ENCODE results near the gene RIOK3. TPM values are rescaled to one million over a fixed set of nuclear protein-coding genes. Genes with fewer than 3 reads are reported as not detected.

RIOK3 gene
- total RNA-seq, 1 experiment from 2014 or later: 41.4 TPM

DNA sequence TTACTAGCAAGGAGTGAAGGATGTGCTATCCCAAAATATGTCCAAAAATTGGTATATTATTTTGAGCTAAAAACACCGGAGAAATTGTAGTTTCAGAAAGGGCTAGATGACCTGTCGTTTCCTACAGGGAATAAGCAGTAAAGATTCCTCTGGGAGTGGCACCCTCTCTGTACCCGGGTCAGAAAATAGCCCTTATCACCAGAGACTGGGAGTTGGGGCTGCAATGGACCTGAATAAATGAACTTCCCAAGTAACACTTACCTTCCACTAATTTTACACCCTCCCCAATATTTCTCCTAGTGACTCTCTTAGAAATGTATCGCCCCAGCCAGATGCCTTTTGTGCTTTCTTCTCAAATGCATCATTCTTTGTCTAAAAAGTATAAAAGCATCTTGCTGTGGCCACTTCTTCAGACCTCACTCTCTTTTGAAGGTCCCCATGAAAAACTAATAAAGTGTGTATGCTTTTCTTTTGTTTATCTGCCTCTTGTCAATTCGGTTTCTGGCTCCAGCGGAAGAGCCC lies 49.5 kb downstream of the RIOK3 start:
- ChIA-PET CTCF (interaction anchor here (0.6 to 0.9 kb wide), 2 partner anchors 15 to 21 kb away, joined by 3 to 5 read pairs; no protein-coding TSS in a partner anchor), POLR2A (ENCODE audit: unreplicated experiment) (interaction anchor here (0.6 kb wide), 1 partner anchor 80 kb away, joined by 3 read pairs; no protein-coding TSS in a partner anchor)
- peak overlapping the region; percentile 79 for H2AFZ ChIP-seq (ENCODE audit: low read length)
- H3F3A ChIP-seq (ENCODE audit: low read length, unreplicated experiment): no peaks in the 10 kb centered on the region
- intact Hi-C loops (cut with micrococcal nuclease): loop anchor here (5.0 to 10.0 kb wide), 4 partner anchors 85 to 468 kb away; partner anchors contain the start of gene NPC1
- DNase-seq (no peak), ATAC-seq (no peak)
- no peaks in the 10 kb centered on the region for H3K27me3 ChIP-seq (ENCODE audit: low read length)
- BruUV-seq (replicated peaks): TSS peak; percentile 88
- peaks cover 8% of the 10 kb centered on the region; the same call in 1 of the 2 replicates for H3K36me3 ChIP-seq (ENCODE audit: low read depth, low read length)
- no peaks in the 10 kb centered on the region for H3K9me2 ChIP-seq (replicated peaks; ENCODE audit: low read length)
- H3K9ac ChIP-seq (ENCODE audit: low read length): peak overlapping the region; percentile 72
- TF ChIP-seq EZH2phosphoT487 (IDR thresholded peaks at IDR 0.05; ENCODE audit: borderline replicate concordance, low read length): no peak
- TF ChIP-seq EZH2 (IDR thresholded peaks at IDR 0.05; ENCODE audit: low read length, unreplicated experiment): no peak
- TF ChIP-seq, protein P1, sequence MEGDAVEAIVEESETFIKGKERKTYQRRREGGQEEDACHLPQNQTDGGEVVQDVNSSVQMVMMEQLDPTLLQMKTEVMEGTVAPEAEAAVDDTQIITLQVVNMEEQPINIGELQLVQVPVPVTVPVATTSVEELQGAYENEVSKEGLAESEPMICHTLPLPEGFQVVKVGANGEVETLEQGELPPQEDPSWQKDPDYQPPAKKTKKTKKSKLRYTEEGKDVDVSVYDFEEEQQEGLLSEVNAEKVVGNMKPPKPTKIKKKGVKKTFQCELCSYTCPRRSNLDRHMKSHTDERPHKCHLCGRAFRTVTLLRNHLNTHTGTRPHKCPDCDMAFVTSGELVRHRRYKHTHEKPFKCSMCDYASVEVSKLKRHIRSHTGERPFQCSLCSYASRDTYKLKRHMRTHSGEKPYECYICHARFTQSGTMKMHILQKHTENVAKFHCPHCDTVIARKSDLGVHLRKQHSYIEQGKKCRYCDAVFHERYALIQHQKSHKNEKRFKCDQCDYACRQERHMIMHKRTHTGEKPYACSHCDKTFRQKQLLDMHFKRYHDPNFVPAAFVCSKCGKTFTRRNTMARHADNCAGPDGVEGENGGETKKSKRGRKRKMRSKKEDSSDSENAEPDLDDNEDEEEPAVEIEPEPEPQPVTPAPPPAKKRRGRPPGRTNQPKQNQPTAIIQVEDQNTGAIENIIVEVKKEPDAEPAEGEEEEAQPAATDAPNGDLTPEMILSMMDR (conservative IDR thresholded peaks at IDR 0.05; ENCODE audit: low read depth, low read length): no peak
- peak overlapping the region; percentile 79 for H3K4me2 ChIP-seq (ENCODE audit: low read length)
- peak overlapping the region; percentile 85 for H3K4me3 ChIP-seq (ENCODE audit: low read length)
- H3K4me1 ChIP-seq (ENCODE audit: insufficient read depth, low read length): peaks cover 20% of the 10 kb centered on the region; the same call in 1 of the 2 replicates
- no peaks in the 10 kb centered on the region for H4K20me1 ChIP-seq (ENCODE audit: low read length)
- peaks cover 29% of the 10 kb centered on the region for H3K79me2 ChIP-seq (ENCODE audit: low read length)
- peak overlapping the region; percentile 44 for H3K27ac ChIP-seq (ENCODE audit: low read length)
- no peaks in the 10 kb centered on the region for H3K9me3 ChIP-seq (ENCODE audit: low read length)

DNA sequence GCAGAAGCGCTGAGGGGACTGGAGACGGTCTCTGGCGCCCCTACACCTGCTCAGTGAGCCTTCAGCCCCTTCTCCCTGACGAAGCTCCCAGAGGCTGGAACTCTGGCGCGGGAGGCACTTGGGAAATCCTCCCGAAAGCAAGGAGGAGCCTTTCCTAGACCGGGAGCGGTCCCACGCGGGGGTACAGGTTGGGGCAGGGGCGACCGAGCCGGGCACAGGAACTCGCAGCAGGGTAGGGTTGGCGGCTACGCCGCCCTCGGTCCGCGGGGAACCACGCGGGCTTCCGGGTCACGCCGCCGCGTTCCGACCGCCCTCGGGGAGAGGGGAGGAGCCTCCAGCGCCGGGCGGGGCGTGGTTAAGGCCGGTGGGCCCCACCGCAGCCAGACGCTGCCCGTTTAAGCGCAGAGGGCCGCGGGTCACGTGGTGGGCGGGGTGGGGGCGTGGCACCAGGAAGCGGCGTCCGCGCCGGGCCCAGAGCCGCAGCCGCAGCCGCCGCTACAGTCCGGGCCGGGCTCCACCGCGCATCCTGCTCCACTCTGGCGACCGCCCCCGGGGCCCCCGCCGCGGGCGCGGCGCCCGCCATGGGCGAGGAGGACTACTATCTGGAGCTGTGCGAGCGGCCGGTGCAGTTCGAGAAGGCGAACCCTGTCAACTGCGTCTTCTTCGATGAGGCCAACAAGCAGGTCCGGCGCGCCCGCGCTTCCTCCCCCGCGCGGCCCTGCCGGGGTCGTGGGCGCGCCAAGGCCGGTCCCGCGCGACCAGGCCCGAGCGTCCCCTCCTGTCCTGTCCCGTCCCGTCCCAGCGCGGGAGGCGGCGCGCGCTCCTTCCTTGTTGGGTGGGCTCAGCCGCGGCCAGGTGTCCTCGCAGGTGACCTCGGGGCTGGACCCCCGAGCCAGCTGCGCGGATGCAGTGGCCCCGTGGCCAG lies 50.2 kb downstream of the RIOK3 start, which contains the start of gene RMC1:
Gene RMC1, plus strand, starts transcription at position 474 of the 925 bp plus-strand sequence. Its CDS starts 108 bp downstream, at position 582.
- Histone ChIP-seq H3K4me1 (ENCODE audit: insufficient read depth, low read length) (peaks cover 20% of the 10 kb centered on the region; the same call in 1 of the 2 replicates), H2AFZ (ENCODE audit: low read length) (peak within 1 kb of the TSS; percentile 79), H3K4me3 (ENCODE audit: low read length) (peak within 1 kb of the TSS; percentile 85), H3K79me2 (ENCODE audit: low read length) (peaks cover 29% of the 10 kb centered on the region), H3K9ac (ENCODE audit: low read length) (peak within 1 kb of the TSS; percentile 72), H3F3A (ENCODE audit: low read length, unreplicated experiment) (no peaks in the 10 kb centered on the region), H3K36me3 (ENCODE audit: low read depth, low read length) (peaks cover 13% of the 10 kb centered on the region; the same call in 1 of the 2 replicates), H3K9me2 (replicated peaks; ENCODE audit: low read length) (no peaks in the 10 kb centered on the region), H4K20me1 (ENCODE audit: low read length) (no peaks in the 10 kb centered on the region), H3K4me2 (ENCODE audit: low read length) (peak within 1 kb of the TSS; percentile 89), H3K27ac (ENCODE audit: low read length) (peak within 1 kb of the TSS; percentile 44), H3K9me3 (ENCODE audit: low read length) (no peaks in the 10 kb centered on the region), H3K27me3 (ENCODE audit: low read length) (no peaks in the 10 kb centered on the region)
- TF ChIP-seq EZH2phosphoT487 (IDR thresholded peaks at IDR 0.05; ENCODE audit: borderline replicate concordance, low read length): no peak
- no peak for TF ChIP-seq EZH2 (IDR thresholded peaks at IDR 0.05; ENCODE audit: low read length, unreplicated experiment)
- TF ChIP-seq, protein P1 (conservative IDR thresholded peaks at IDR 0.05; ENCODE audit: low read depth, low read length): no peak
- intact Hi-C loops (cut with micrococcal nuclease): loop anchor here (5.0 to 10.0 kb wide), 4 partner anchors 84 to 468 kb away; partner anchors contain the start of gene NPC1
- ChIA-PET POLR2A (ENCODE audit: unreplicated experiment) (interaction anchor here (0.6 kb wide), 1 partner anchor 15 kb away, joined by 5 read pairs; no protein-coding TSS in a partner anchor), CTCF (interaction anchor here (0.9 kb wide), 1 partner anchor 15 kb away, joined by 5 read pairs; no protein-coding TSS in a partner anchor)
- peak; percentile 93 for DNase-seq
- no TSS peak for BruUV-seq (replicated peaks)
- peak; percentile 78 for ATAC-seq
